Measurements from ENCODE around the gene BICC1. TPM values are rescaled to one million over a fixed set of nuclear protein-coding genes. Genes with fewer than 3 reads are reported as not detected.
A peak's percentile ranks its signal among the peaks of the same experiment; 100 is the strongest.

BICC1 gene
- polyA plus RNA-seq, 1 experiment = 25.6 TPM

DNA sequence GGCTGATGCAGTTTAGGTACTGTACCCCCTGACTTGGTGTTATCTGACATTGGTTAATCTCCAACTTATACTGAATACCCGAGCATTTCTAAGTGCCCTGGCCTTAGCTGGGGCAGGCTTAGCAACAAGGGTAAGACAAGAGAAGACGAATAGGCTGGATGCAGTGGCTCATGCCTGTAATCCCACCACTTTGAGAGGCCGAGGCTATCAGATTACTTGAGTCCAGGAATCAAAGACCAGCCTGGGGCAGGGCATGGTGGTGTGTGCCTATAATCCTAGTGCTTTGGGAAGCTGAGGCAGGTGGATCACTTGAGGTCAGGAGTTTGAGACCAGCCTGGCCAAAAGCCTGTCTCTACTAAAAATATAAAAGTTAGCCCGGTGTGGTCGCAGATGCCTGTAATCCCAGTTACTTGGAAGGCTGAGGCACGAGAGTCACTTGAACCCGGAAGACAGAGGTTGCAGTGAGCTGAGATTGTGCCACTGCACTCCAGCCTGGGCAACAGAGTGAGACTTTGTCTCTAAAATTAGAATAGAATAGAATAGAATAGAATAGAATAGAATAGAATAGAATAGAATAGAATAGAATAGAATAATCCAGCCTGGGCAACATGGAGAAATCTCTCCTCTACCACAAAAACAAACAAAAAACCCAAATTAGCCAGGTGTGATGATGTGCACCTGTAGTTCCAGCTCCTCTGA is 108.9 kb downstream of the BICC1 start:
- no peaks in the 10 kb centered on the region for H3K27me3 ChIP-seq (ENCODE audit: control insufficient read depth, insufficient read depth, low read length)
- CTCF ChIA-PET = interaction anchor here (1.1 kb wide), 1 partner anchor 20 kb away, joined by 3 read pairs; no protein-coding TSS in a partner anchor
- H3K4me3 ChIP-seq (ENCODE audit: low read depth, low read length) = no peak overlapping the region
- TF ChIP-seq, protein P1, sequence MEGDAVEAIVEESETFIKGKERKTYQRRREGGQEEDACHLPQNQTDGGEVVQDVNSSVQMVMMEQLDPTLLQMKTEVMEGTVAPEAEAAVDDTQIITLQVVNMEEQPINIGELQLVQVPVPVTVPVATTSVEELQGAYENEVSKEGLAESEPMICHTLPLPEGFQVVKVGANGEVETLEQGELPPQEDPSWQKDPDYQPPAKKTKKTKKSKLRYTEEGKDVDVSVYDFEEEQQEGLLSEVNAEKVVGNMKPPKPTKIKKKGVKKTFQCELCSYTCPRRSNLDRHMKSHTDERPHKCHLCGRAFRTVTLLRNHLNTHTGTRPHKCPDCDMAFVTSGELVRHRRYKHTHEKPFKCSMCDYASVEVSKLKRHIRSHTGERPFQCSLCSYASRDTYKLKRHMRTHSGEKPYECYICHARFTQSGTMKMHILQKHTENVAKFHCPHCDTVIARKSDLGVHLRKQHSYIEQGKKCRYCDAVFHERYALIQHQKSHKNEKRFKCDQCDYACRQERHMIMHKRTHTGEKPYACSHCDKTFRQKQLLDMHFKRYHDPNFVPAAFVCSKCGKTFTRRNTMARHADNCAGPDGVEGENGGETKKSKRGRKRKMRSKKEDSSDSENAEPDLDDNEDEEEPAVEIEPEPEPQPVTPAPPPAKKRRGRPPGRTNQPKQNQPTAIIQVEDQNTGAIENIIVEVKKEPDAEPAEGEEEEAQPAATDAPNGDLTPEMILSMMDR (IDR thresholded peaks at IDR 0.05; ENCODE audit: low read depth, low read length) = no peak
- H3K9me3 ChIP-seq (ENCODE audit: control insufficient read depth, insufficient read depth, low read length) = no peaks in the 10 kb centered on the region
- DNase-seq (ENCODE audit: low read depth, low spot score) = no peak
- POLR2A ChIA-PET = no interaction called here
- H3K27ac ChIP-seq (ENCODE audit: low read depth, low read length) = no peak overlapping the region

DNA sequence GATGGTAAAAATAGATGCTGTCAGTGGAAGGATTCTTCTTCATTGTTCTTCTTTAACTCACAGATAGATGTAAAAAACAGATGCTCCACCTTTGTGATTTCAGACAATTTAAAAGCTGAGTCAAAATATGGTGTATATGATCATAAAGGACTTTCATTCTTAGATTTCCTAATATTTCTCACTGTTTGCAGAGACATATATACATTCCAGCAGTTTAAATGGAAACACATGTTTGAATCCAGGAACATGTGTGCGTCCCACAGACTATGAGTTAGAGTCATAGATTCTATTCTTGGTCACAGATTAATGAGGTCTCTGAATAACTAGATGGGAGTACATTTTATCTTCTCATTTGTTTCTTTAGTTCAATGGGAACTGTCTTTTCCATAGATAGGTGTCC is 109.6 kb downstream of the BICC1 start:
- CTCF ChIA-PET = interaction anchor here (1.0 to 1.1 kb wide), 3 partner anchors 19 to 208 kb away, joined by 3 to 4 read pairs (median 3); no protein-coding TSS in a partner anchor
- no peak for DNase-seq (ENCODE audit: low read depth, low spot score)
- Histone ChIP-seq H3K9me3 (ENCODE audit: control insufficient read depth, insufficient read depth, low read length) (no peaks in the 10 kb centered on the region), H3K27me3 (ENCODE audit: control insufficient read depth, insufficient read depth, low read length) (no peaks in the 10 kb centered on the region), H3K27ac (ENCODE audit: low read depth, low read length) (no peak overlapping the region), H3K4me3 (ENCODE audit: low read depth, low read length) (no peak overlapping the region)
- TF ChIP-seq, protein P1 (IDR thresholded peaks at IDR 0.05; ENCODE audit: low read depth, low read length) = no peak
- POLR2A ChIA-PET = no interaction called here

DNA sequence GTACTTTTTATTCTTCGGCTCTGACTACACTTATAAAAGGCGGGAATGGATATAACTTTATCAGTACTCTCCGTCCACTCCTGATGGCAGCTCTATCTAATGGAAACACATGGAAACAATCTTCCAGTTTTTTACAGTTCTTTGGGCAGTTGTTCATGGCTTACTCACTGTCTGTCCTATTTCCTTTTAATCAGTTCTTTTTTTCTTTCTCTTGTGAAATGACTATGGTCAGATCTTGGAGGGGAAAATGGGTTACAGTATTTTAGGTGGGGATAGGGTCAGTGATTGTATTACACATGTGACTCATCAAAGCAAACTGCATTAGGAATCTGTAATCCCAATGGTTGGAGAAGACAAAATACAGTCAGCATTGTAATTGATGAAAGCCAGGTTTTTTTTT is 112.4 kb downstream of the BICC1 start:
- TF ChIP-seq, protein P1 (IDR thresholded peaks at IDR 0.05; ENCODE audit: low read depth, low read length) = no peak
- Histone ChIP-seq H3K27me3 (ENCODE audit: control insufficient read depth, insufficient read depth, low read length) (no peaks in the 10 kb centered on the region), H3K27ac (ENCODE audit: low read depth, low read length) (no peak overlapping the region), H3K4me3 (ENCODE audit: low read depth, low read length) (no peak overlapping the region), H3K9me3 (ENCODE audit: control insufficient read depth, insufficient read depth, low read length) (no peaks in the 10 kb centered on the region)
- peak; percentile 68 for DNase-seq (ENCODE audit: low read depth, low spot score)
- ChIA-PET POLR2A (no interaction called here), CTCF (no interaction called here)

DNA sequence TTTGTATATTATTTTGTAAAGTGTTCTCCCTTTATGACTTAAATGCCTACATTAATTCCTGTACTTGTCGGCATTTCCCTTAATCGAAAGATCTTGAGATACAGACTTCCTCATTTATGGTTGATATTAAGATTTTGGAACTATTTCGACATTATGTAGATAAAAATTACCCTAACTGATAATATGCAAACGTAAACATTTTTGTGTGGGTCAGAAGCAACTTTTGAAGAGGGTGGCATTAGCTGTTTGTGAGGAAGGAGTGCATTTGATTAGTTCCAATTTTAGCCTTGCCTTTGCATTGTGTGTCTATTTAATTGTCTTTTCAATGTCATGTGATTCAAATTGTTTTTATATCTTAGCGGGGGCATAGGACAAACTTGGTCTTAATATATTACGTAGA is 114.7 kb downstream of the BICC1 start:
- ChIA-PET POLR2A (interaction anchor here (0.7 kb wide), 1 partner anchor 9 kb away, joined by 3 read pairs; no protein-coding TSS in a partner anchor), CTCF (no interaction called here)
- H3K27me3 ChIP-seq (ENCODE audit: control insufficient read depth, insufficient read depth, low read length) = no peaks in the 10 kb centered on the region
- H3K4me3 ChIP-seq (ENCODE audit: low read depth, low read length) = no peak overlapping the region
- TF ChIP-seq, protein P1 (IDR thresholded peaks at IDR 0.05; ENCODE audit: low read depth, low read length) = no peak
- no peak for DNase-seq (ENCODE audit: low read depth, low spot score)
- H3K9me3 ChIP-seq (ENCODE audit: control insufficient read depth, insufficient read depth, low read length) = no peaks in the 10 kb centered on the region
- no peak overlapping the region for H3K27ac ChIP-seq (ENCODE audit: low read depth, low read length)

DNA sequence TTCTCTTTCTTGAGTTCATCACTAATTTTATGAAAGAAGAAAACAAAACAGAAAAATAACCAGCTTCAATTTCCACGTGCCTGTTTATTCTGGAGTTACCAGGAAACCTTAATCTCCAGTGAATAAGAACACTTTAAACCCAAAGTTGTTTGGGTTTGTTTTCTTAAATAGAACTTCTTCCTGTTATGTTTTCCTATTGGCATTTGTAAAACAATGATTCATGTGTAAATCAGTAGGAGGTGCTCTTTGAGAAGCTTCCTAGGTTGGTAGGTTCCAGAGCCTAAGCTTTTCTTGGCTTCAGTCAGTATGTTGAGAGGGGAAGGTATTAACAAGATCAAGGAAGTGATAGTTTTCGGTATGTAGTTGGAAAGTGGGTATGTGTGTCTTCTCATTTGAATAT is 119.0 kb downstream of the BICC1 start:
- Histone ChIP-seq H3K27ac (ENCODE audit: low read depth, low read length) (no peak overlapping the region), H3K9me3 (ENCODE audit: control insufficient read depth, insufficient read depth, low read length) (no peaks in the 10 kb centered on the region), H3K4me3 (ENCODE audit: low read depth, low read length) (no peak overlapping the region), H3K27me3 (ENCODE audit: control insufficient read depth, insufficient read depth, low read length) (no peaks in the 10 kb centered on the region)
- POLR2A ChIA-PET = no interaction called here
- DNase-seq (ENCODE audit: low read depth, low spot score) = no peak
- CTCF ChIA-PET = interaction anchor here (0.6 kb wide), 2 partner anchors 29 to 299 kb away, joined by 3 to 5 read pairs; no protein-coding TSS in a partner anchor
- TF ChIP-seq, protein P1 (IDR thresholded peaks at IDR 0.05; ENCODE audit: low read depth, low read length) = no peak
